ENCODE results near the gene FAM209A.

GRCh38 chr20:56573986-56574385 is 49.4 kb downstream of the FAM209A start:
- no peak for TF ChIP-seq CTCF (IDR thresholded peaks at IDR 0.05; ENCODE audit: low read length)
- no peak for TF ChIP-seq EZH2 (IDR thresholded peaks at IDR 0.05; ENCODE audit: borderline replicate concordance, low read length)
